ENCODE results near the gene IGFL1. TPM values are rescaled to one million over a fixed set of nuclear protein-coding genes. Genes with fewer than 3 reads are reported as not detected.
"Not testable (repeated sequence)": the region's sequence is repeated elsewhere in the genome, so short reads cannot be mapped to it uniquely, and the experiment has no call there.

Gene IGFL1
- total and polyA plus RNA-seq, 11 donors: not detected

- DNase-seq: no peak
- no peak for ATAC-seq
- H3K9me3 ChIP-seq: no peaks in the 10 kb centered on the region
- 87 to 93% (median 91%) methylated on average over 3 of the region's 3 CpGs for WGBS, 4 donors
- intact Hi-C loops (cut with DNase I): no loop called here
- H3K4me3 ChIP-seq: no peak overlapping the region
- peaks cover 0 to 32% (median 4%) of the 10 kb centered on the region in 9 donors for H3K27me3 ChIP-seq
- no peaks in the 10 kb centered on the region for H3K36me3 ChIP-seq
- no peak overlapping the region for H3K27ac ChIP-seq
- TF ChIP-seq CTCF (IDR thresholded peaks at IDR 0.05) (no peak), POLR2A (IDR thresholded peaks at IDR 0.05) (no peak)
- H3K4me1 ChIP-seq: peaks cover 0 to 18% (median 0%) of the 10 kb centered on the region in 12 donors
Measured at GRCh38 chr19:46195104-46195503, 34.4 kb upstream of the IGFL1 start.

DNA sequence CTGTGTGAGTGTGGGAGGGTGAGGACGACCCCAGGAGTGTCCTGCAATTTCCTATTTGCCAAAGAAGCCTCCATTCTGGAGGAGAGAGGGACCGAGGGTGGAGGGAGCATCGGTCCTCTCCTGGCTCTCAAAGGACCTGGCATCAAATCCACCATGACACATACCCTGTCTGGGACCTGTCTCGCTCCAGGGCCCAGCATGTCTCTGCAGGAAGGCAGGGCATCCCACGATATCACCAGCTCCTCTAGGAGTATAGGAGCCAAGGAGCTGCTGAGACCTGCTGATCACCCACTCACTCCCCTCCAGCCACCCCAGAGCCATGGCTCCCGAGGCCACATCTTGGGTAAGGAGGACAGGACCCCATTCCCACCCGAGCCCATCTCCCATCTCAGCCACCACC is 33.6 kb upstream of the IGFL1 start:
- DNase-seq; H3K36me3 ChIP-seq; ATAC-seq; H3K4me3 ChIP-seq; intact Hi-C loops (cut with DNase I); H3K9me3 ChIP-seq; H3K27ac ChIP-seq: not testable (repeated sequence)
- Histone ChIP-seq H3K4me1 (peaks cover 0 to 18% (median 0%) of the 10 kb centered on the region in 12 donors), H3K27me3 (peaks cover 0 to 29% (median 4%) of the 10 kb centered on the region in 9 donors)
- 75 to 88% (median 78%) methylated on average over 6 to 7 of the region's 7 CpGs for WGBS, 4 donors

DNA sequence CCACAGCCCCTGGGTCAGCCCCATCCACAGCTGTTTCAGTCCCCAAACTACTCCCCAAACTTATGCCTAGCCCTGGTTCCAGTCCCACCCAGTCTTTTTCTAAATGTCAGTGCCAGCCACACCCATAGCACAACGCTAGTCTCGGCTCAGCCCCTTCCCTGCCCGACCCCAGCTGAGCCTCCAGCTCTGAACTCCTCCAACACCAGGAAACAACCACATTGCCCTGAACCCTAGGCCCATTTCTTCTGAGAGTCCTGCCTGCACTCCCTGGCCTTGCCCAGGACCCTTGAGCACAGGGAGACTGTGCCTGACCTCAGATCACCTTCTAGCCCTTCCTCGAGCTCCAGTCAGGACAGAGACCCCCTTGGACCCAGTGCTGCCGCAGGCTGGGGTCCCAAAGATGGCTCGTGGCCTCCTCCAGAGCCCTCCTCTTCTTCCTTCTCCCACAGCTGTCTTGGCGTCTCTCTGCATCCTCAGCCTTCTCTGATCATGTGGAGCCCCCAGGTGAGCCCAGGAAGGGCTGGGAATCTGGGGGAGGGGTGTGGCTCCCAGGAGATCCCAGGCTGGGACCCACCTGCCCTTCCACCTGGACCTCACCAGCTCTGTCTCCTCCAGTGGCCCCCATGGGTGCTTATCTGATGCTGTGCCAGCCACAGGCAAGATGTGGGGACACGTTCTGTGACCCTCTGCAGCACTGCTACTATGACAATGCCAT is 33.0 kb upstream of the IGFL1 start:
- intact Hi-C loops (cut with DNase I): no loop called here
- Histone ChIP-seq H3K9me3 (no peaks in the 10 kb centered on the region), H3K27me3 (peaks cover 0 to 23% (median 4%) of the 10 kb centered on the region in 9 donors)

DNA sequence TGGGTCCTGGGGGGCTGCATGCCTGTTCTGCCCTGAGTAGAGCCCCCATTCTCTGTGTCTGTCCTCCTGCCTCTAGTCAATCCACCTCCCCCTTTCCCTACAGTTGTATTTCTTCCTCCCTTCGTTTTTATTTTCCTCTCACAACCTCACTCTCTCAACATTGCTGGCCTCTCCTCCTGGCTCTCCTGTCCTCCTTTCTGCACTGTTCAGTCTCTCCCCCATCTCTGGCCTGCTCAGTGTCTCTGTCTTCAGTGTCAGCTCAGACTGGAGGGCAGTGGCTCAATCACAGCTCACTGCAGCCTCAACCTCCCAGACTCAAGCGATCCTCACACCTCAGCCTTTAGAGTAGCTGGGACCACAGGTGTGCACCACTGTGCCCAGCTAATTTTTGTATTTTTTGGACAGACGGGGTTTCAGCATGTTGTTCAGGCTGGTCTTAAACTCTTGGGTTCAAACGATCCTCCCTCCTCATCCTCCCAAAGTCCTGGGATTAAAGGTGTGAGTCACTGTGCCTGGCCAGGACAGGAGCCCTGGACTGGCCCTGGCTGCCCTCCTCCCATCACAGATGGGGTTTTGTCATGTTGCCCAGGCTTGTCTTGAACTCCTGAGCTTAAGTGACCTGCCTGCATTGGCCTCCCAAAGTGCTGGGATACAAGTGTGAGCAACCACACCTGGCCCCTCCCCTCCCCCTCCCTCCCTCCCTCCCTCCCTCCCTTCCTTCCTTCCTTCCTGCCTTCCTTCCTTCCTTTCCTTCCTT is 32.0 kb upstream of the IGFL1 start:
- intact Hi-C loops (cut with DNase I): no loop called here
- no peaks in the 10 kb centered on the region for H3K36me3 ChIP-seq
- H3K4me3 ChIP-seq: no peak overlapping the region
- no peak overlapping the region for H3K27ac ChIP-seq
- DNase-seq (no peak), ATAC-seq (no peak)
- peaks cover 0 to 17% (median 0%) of the 10 kb centered on the region in 12 donors for H3K4me1 ChIP-seq
- WGBS, 4 donors: 62 to 74% (median 68%) methylated on average over 4 of the region's 4 CpGs
- no peak for TF ChIP-seq POLR2A (IDR thresholded peaks at IDR 0.05)
- no peak for TF ChIP-seq CTCF (IDR thresholded peaks at IDR 0.05)
- H3K27me3 ChIP-seq: peaks cover 0 to 19% (median 4%) of the 10 kb centered on the region in 9 donors
- H3K9me3 ChIP-seq: no peaks in the 10 kb centered on the region

More for the DNA sequence above, 33.0 kb upstream of the IGFL1 start:
- 62 to 77% (median 66%) methylated on average over 7 to 8 of the region's 8 CpGs for WGBS, 4 donors
- ATAC-seq (no peak), DNase-seq (no peak)
- TF ChIP-seq POLR2A (IDR thresholded peaks at IDR 0.05): no peak
- TF ChIP-seq CTCF (IDR thresholded peaks at IDR 0.05): no peak
- Histone ChIP-seq H3K4me3 (no peak overlapping the region), H3K36me3 (no peaks in the 10 kb centered on the region), H3K27ac (no peak overlapping the region), H3K4me1 (peaks cover 0 to 18% (median 0%) of the 10 kb centered on the region in 12 donors)

Data from heart left ventricle (tissue), 16 donors.